Central memory CD4-positive, alpha-beta T cell (primary cell): ENCODE measurements around the gene IL9R.
"Not testable (repeated sequence)": the region's sequence is repeated elsewhere in the genome, so short reads cannot be mapped to it uniquely, and the experiment has no call there.

Experiments used
- DNase-seq: peaks from one replicate; pipeline ENCODE4 v3.0.0; 2022

The IL9R gene

DNA sequence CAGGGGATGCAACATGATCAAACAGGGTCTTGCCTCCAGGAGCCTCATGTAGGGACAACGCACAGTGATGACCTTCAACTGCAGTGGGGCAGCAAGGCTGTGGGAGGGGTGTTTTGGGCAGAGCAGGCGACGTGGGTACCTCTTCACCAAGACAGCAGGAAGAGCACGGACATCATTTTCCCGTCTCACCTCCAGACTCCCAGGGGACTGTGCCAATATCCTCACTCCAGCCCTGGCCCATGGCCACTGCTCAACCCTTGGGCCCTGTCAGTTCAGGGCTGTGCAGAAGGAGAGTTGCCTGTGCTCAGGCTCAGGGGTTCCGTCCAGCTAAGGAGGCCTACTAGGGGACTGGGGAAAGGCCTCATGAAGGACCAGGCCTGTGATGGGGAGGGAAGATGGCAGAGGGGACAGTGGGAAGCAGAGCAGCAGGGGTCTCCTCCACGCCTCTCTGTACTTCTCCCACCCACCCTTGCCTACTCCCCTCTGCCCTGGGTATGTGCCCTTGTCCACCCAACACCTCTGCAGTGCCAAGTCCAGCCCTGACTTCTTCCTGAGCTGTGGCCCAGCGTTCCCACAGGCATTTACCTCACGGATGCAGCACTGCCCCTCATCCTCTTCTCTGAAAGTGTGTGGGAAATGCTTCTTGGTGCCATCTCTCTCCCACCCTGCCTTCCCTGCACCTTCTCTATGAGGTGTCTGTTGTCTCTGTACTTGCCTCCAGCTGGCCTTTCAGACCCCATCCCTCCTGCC, 1.4 kb downstream of the IL9R start:
- no peak for DNase-seq

GRCh38 chrX:155999751-156000150, 2.3 kb downstream of the IL9R start:
- DNase-seq: not testable (repeated sequence)

DNA sequence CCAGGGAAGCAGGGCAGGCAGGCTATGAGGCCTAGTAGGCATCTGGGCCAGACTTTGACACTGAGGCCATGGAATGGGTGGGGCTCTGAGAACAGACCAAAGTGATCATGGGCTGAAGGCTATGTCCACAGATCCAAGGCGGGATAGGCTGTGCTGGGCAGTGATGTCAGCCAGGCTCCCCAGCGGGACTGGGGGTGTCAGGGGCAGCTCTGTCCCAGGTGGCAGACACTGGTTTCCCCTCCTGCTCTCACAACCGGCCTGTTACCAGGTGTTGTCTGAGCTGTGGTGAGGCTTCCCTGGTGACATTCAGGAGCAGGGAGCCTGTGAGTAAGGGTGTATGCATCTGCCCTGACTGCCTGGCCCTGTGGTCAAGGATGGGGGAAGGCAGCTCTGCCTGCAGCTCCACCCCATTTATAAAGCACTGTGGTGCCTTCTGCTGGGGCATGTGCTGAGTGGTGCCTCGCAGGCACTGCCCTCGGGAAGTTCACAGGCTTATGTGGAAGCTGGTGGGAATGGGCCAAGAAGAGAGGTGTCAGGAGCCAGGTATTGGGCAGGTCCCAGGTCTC, 2.9 kb downstream of the IL9R start:
- no peak for DNase-seq

GRCh38 chrX:156001001-156001666, 3.6 kb downstream of the IL9R start:
- no peak for DNase-seq

GRCh38 chrX:156001667-156002021, 4.1 kb downstream of the IL9R start:
- DNase-seq: no peak

- no peak for DNase-seq
Observed at GRCh38 chrX:156002507-156002906, 5.0 kb downstream of the IL9R start.

DNA sequence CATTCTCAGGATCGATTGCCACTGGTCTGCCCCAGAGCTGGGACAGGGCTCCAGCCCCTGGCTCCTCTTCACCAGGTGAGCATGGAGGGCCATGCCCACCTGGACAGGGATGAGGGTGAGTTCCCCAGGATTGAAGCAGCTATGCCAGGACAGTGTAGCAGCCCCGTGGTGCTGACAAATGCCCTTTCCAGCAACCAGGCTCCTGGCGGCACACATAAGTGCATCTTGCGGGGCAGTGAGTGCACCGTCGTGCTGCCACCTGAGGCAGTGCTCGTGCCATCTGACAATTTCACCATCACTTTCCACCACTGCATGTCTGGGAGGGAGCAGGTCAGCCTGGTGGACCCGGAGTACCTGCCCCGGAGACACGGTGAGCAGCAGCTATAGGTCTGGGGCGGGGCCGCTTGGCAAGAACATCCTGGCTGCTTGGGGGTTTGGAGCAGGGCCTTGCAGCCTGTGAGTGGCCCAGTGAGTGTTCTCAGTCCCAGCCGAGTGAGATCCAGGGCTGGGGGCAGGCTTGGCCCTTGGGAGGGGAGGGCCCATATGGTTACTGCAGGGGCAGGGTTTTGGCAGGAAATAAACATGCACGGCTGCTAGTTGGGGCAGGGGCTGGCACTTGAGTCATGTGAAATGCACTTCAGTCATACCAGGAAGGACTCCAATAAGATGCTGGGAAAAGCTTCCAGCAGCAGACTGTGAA, 6.1 kb downstream of the IL9R start:
- no peak for DNase-seq

GRCh38 chrX:156004256-156004655, 6.8 kb downstream of the IL9R start:
- DNase-seq: no peak

DNA sequence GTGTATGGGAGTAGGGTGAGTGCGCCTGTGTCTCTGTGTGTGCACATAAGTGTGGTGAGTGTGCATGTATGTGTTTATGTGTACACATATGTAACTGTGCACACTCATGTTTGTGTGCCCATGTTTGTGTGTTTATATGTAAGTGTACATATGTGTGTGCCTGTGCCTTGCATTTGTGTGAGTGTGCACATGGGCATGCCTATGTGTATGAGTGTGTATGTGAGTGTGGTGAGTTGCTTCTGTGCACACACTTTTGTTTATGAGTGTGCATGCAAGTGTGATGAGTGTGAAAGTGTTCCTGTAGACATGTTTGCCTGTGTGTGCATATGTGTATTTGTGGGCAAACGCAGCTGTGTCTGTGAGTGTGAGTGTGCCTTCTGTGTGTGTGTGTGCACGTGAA, 7.2 kb downstream of the IL9R start:
- DNase-seq: no peak

GRCh38 chrX:156005144-156005543, 7.6 kb downstream of the IL9R start:
- DNase-seq: no peak

DNA sequence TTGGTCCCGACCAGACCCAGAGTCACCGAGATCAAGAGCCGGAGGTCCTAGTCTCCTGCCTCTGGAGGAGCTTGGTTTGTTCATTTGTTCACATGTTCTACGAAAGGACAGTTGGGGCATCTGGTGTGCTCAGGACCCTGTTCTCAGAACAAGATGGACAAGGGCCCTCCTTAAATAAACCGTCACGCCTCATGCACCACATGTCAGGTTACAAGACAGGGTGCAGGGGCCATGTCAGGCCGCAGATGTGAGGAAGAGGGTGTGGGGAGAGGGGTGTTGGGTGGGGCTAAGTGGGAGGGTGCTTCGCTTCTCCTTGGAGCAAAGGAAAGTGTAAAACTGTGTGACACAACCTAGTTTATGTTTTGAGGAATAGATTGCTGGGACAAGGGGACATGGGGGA, 9.0 kb downstream of the IL9R start:
- DNase-seq: not testable (repeated sequence)

- not testable (repeated sequence) for DNase-seq
Observed at GRCh38 chrX:156008379-156008778, 10.9 kb downstream of the IL9R start.

DNA sequence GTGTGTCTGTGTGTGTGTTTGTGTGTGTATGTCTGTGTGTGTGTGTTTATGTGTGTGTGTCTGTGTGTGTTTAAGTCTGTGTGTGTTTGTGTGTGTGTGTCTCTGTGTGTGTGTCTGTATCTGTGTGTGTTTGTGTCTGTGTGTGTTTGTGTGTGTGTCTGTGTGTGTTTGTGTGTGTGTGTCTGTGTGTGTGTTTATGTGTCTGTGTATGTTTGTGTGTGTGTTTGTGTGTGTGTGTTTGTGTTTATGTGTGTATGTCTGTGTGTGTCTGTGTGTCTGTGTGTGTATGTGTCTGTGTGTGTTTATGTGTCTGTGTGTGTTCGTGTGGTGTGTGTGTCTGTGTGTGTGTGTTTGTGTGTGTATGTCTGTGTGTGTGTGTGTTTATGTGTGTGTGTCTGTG, 11.4 kb downstream of the IL9R start:
- no peak for DNase-seq

- not testable (repeated sequence) for DNase-seq
Observed at GRCh38 chrX:156009691-156010090, 12.2 kb downstream of the IL9R start.

DNA sequence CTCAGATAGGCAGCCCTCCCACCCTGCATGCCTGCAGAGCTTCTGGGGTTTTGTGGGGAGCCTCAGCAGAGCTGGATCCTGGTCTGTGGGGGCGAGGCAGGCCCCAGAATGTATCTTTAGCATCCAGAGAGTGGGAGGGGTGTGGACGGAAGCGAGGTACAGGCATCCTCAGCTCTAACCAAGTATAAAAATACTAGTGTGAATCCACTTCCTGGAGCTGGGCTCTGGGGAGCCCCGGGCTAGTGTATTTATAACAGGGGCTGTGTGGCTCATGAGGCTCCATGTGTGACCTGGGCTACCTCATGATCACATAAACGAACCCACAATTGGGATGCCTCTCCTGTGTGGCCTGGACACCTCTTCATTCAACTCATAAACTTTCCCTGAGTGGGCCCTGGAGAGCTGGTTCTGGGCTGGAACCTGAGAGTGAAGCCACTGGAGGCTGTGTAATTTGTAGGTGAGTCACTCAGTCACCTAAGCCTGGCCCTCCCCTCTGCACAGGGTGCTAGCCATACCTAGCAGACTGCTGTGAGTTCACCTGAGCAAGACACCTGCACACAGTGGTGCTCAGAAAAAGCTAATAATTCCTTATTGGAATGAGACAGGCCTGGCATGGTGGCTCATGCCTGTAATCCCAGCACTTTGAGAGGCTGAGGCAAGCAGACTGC, 15.9 kb downstream of the IL9R start:
- not testable (repeated sequence) for DNase-seq

DNA sequence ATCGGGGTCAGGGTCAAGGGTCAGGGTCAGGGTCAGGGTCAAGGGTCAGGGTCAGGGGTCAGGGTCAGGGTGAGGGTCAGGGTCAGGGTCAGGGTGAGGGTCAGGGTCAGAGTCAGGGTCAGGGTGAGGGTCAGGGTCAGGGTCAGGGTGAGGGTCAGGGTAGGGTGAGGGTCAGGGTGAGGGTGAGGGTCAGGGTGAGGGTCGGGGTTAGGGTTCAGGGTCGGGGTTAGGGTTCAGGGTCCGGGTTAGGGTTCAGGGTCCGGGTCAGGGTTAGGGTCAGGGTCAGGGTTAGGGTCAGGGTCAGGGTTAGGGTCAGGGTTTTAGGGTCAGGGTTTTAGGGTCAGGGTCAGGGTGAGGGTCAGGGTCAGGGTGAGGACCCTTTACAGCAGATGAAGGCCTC, 22.4 kb downstream of the IL9R start:
- not testable (repeated sequence) for DNase-seq

DNA sequence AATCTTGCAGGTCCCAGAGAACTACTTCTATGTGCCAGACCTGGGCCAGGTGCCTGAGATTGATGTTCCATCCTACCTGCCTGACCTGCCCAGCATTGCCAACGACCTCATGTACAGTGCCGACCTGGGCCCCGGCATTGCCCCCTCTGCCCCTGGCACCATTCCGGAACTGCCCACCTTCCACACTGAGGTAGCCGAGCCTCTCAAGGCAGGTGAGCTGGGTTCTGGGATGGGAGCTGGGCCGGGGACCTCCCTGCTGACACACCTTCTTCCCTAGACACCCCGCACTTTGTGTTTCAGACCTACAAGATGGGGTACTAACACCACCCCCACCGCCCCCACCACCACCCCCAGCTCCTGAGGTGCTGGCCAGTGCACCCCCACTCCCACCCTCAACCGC, 25.5 kb downstream of the IL9R start:
- not testable (repeated sequence) for DNase-seq

DNA sequence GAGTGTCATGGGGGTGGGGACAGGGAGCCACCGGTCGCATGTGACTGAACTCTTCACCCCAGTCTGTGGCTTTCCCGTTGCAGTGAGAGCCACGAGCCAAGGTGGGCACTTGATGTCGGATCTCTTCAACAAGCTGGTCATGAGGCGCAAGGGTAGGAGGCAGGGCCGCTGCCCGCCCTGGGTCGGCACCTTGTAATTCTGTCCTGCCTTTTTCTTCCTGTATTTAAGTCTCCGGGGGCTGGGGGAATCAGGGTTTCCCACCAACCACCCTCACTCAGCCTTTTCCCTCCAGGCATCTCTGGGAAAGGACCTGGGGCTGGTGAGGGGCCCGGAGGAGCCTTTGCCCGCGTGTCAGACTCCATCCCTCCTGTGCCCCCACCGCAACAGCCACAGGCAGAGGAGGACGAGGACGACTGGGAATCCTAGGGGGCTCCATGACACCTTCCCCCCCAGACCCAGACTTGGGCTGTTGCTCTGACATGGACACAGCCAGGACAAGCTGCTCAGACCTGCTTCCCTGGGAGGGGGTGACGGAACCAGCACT, 27.5 kb downstream of the IL9R start:
- DNase-seq: not testable (repeated sequence)

DNA sequence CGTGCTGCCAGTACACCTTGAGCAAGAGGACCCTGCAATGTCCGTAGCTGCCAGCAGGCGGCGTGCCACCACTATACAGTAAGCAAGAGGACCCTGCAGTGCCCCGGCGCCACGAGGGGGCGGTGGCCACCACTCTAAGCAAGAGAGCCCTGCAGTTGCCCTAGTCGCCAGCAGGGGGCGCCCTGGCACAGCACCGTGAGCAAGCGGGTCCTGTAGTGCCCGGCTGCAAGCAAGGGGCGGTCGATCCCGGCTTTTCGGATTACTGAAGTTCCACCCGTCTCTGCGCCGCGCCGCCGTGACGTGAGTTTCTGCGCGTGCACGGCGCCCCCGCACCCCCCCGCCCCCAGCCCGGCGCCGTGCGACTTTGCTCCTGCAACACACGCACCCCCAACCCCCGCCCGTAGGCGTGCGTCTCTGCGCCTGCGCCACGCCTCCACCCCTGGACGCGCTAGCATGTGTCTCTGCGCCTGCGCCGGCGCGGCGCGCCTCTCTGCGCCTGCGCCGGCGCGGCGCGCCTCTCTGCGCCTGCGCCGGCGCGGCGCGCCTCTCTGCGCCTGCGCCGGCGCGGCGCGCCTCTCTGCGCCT, 31.2 kb downstream of the IL9R start:
- DNase-seq: not testable (repeated sequence)

DNA sequence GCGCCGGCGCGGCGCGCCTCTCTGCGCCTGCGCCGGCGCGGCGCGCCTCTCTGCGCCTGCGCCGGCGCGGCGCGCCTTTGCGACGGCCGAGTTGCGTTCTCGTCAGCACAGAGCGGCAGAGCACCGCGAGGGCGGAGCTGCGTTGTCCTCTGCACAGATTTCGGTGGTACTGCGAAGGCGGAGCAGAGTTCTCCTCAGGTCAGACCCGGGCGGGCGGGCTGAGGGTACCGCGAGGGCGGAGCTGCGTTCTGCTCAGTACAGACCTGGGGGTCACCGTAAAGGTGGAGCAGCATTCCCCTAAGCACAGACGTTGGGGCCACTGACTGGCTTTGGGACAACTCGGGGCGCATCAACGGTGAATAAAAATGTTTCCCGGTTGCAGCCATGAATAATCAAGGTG, 31.8 kb downstream of the IL9R start:
- DNase-seq: not testable (repeated sequence)

GRCh38 chrX:156029707-156030442, 32.4 kb downstream of the IL9R start:
- not testable (repeated sequence) for DNase-seq

DNA sequence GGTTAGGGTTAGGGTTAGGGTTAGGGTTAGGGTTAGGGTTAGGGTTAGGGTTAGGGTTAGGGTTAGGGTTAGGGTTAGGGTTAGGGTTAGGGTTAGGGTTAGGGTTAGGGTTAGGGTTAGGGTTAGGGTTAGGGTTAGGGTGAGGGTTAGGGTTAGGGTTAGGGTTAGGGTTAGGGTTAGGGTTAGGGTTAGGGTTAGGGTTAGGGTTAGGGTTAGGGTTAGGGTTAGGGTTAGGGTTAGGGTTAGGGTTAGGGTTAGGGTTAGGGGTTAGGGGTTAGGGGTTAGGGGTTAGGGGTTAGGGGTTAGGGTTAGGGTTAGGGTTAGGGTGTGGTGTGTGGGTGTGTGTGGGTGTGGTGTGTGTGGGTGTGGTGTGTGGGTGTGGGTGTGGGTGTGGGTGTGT, 33.0 kb downstream of the IL9R start:
- peak; percentile 25 for DNase-seq
